GM19238 (cell line): ENCODE data around the gene PPP6R3.

Experiments
- DNase-seq: peaks from one replicate; pipeline ENCODE4 v3.0.0; 2011; ENCODE audit warnings: low spot score; ENCODE audit not compliant: insufficient read length

Gene PPP6R3, protein sequence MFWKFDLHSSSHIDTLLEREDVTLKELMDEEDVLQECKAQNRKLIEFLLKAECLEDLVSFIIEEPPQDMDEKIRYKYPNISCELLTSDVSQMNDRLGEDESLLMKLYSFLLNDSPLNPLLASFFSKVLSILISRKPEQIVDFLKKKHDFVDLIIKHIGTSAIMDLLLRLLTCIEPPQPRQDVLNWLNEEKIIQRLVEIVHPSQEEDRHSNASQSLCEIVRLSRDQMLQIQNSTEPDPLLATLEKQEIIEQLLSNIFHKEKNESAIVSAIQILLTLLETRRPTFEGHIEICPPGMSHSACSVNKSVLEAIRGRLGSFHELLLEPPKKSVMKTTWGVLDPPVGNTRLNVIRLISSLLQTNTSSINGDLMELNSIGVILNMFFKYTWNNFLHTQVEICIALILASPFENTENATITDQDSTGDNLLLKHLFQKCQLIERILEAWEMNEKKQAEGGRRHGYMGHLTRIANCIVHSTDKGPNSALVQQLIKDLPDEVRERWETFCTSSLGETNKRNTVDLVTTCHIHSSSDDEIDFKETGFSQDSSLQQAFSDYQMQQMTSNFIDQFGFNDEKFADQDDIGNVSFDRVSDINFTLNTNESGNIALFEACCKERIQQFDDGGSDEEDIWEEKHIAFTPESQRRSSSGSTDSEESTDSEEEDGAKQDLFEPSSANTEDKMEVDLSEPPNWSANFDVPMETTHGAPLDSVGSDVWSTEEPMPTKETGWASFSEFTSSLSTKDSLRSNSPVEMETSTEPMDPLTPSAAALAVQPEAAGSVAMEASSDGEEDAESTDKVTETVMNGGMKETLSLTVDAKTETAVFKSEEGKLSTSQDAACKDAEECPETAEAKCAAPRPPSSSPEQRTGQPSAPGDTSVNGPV

DNA sequence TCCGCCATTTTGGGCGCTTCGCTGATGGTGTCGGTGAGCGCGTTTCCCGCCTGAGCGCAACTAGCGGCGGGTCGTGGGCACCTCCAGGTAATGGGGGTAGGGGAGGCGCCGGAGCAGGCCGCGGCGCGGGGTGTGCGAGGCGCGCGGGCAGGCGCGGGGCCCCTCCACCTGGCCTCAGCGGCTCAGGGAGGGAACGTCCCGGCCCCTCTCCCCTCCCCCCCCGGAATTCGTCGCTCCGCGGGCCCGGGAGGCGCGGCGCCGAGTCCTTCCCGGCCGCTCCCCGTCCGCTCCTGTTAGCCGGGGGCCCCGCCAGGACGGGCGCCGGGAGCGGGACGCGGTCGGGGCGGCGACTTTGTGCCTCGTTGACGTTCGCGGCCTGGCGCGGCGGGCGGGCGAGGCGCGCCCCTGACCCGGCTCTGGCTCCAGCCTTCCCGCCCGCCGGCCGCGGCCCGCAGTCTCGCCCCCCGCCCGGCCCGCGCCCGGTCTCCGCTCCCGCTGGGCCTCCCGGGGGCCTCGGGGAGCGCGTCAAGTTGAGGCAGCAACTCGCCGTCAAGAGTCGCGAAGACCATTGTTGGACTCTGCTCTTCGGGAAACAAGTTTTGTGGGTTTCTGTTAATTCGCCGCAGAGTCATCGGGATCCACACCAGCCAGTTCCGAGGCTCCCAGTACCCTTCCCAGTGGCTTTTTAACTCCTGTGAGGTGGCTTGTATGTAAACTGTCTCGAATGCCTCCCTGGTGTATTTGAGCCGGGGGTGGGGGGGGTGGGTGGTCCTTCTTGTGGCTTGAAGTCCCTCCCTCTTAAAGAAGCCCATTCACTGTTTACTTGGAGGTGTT is at the start of gene PPP6R3:
Gene PPP6R3, plus strand, starts transcription at position 12 of the 834 bp plus-strand sequence. CDS start 76,913 bp downstream, outside the sequence.
- DNase-seq: no peak

DNA sequence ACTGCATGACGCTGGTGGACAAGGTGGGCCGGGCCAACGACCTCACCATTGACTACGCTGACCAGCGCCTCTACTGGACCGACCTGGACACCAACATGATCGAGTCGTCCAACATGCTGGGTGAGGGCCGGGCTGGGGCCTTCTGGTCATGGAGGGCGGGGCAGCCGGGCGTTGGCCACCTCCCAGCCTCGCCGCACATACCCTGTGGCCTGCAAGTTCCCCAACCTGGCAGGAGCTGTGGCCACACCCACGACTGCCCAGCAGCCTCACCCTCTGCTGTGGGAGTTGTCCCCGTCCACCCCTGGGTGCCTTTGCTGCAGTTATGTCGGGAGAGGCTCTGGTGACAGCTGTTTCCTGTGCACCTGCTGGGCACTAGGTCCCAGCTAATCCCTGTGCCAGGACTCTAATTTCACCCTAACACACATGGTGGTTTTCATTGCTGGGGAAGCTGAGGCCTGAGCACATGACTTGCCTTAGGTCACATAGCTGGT is 49.0 kb upstream of the PPP6R3 start:
- DNase-seq: no peak

DNA sequence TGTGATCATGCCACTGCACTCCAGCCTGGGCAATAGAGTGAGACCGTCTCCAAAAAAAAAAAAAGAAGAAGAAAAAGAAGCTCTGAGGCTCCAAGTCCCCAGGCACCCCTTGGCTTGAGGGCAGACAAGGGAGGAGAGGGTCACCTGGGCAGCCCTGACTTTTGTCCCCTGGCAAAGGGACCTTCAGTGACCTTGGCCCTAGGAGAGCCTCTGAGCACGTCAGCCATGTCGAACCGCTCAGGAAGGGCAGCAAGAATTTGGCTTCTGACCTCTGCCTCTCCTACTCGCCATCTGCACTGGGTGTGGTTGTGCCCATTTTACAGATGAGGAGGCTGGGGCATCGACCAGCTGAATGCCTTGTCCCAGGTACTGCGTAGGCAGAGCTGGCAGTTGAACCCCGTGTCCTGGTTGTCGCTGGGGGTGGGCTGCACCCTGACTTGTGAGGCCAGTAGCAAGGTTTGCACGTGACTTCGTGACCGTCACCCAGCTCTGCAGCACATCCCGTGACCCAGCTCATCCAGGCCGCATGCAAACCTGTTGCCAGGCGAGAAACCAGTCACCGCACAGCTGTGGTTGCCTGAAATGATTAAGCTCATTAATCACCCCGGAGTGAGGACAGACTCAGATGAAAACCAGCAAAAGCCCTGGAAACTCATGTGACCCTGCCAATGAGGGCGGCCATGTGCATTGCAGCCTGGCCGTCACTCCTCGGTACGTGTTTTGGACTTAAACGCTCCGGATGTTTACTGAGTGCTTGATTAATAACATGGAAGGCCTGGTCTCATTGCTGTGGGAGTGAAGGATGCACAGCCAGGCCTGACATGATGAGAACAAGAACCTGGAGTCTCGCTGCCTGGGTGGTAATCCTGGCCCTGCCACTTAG is 47.7 kb upstream of the PPP6R3 start:
- DNase-seq: no peak

DNA sequence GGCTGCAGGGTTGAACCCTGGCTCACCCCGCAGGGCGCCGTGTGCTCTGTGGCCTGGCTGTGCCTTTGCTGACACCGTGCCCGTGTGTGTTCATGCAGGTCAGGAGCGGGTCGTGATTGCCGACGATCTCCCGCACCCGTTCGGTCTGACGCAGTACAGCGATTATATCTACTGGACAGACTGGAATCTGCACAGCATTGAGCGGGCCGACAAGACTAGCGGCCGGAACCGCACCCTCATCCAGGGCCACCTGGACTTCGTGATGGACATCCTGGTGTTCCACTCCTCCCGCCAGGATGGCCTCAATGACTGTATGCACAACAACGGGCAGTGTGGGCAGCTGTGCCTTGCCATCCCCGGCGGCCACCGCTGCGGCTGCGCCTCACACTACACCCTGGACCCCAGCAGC is 47.0 kb upstream of the PPP6R3 start:
- DNase-seq: no peak

DNA sequence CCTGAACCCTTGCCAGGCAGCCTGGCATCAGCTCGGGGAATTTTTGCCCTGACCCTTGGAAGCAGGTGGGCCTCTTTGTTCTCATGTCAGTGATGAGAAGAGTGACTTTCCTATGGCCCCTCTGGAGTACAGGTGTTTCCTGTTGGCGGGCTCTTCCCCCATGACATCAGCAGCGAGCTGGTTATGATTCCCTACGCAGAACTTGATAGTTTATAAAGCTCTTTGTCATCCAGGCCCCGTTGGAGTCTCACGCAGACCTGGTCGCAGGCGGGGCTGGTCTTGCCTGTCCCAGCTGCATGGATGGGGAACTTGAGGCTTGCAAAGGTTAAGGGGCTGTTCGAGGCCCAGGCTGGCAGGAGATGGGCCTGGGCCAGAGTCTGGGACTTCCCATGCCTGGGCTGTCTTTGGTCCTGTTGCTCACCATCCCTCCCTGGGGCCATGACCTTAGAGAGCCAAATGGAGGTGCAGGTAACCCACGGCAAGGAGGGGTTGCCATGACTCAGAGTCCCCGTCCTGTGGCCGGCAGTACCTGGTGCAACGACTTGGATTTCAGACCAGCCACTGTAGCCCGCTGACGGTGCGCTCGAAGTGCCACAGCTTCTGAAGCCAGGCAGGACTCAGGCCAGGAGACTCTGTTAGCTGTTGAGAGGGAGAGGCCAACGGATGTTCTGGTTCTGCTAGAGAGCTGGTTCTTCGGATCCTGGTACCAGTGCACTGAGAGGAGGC is 45.9 kb upstream of the PPP6R3 start:
- no peak for DNase-seq

DNA sequence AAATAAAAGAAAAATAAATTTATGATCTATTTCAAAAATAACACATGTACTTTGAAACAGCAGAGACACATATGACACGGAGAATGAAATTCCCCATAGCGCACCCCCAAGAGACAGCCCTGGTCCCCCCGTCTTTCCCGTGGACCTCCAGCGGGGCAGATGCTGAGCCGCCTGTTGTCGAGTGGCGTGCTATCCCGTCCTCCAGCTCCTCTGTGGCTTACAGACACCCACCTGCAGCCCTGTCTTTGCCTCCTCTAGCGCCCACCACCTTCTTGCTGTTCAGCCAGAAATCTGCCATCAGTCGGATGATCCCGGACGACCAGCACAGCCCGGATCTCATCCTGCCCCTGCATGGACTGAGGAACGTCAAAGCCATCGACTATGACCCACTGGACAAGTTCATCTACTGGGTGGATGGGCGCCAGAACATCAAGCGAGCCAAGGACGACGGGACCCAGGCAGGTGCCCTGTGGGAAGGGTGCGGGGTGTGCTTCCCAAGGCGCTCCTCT is 44.4 kb upstream of the PPP6R3 start:
- no peak for DNase-seq

DNA sequence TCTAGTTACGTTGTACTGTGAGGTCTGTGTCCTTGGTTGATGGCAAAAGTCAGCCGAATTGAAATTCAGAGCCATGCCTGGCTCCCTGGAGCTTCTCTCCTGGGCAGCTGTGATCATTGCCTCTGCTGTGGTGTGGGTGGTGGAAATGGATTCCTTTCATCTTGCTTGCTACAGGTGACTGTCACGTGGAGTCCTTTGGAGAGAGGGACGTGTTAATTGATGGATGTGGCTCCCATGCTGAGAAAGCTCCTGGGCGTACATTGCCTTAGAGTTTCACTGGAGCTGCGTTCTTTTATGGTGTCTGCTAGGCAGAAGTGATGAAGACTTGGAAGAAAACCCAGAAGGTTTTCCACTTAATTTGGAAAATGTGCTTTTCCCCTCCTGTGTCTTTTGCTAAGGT is 41.9 kb upstream of the PPP6R3 start:
- DNase-seq: no peak

DNA sequence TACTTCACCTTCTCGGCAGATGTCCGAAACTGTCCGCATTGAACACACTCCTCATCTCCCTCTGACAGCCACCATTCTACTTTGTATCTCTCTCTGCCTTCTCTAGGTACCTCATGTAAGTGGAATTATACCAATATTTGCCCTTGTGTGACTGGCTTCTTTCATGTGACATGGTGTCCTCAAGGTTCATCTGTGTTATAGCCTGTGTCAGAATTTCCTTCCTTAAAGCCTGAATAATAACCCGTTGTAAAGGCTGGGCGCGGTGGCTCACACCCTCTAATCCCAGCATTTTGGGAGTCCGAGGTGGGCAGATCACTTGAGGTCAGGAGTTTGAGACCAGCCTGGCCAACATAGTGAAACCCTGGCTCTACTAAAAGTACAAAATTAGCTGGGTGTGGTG is 40.4 kb upstream of the PPP6R3 start:
- DNase-seq: no peak

DNA sequence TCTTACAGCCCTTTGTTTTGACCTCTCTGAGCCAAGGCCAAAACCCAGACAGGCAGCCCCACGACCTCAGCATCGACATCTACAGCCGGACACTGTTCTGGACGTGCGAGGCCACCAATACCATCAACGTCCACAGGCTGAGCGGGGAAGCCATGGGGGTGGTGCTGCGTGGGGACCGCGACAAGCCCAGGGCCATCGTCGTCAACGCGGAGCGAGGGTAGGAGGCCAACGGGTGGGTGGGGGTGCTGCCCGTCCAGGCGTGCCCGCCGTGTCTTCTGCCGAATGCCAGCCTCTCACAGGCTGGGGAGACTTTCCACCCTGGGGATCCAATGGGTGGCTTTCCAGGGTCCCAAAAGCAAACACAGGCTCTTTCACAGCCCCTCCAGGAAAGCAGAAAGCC is 37.1 kb upstream of the PPP6R3 start:
- DNase-seq: no peak

DNA sequence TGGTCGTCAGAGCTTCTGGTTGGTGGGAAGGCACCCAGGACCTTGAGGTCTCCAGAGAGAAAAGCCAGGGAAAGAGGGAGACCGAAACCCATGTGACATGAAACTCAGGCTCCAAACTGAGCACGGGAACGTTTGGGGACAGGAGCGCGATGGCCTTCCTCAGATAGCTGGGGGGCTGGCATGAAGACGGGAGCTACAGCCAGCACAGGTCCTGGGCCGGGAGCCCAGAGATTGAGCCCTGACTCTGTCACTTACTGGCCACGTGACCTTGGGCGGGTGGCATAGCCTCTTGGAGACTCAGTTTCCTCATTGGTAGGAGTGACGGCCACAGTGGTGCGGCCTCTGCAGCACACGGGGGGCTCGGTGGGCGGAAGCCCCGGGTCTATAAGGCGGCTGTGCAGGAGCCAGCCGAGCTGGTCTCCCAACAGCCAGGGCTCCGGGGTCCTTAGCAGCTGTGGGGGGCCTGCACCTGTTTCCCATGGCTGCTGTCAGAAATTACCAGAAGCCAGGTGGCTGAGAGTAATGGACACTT is 36.4 kb upstream of the PPP6R3 start:
- DNase-seq: no peak

DNA sequence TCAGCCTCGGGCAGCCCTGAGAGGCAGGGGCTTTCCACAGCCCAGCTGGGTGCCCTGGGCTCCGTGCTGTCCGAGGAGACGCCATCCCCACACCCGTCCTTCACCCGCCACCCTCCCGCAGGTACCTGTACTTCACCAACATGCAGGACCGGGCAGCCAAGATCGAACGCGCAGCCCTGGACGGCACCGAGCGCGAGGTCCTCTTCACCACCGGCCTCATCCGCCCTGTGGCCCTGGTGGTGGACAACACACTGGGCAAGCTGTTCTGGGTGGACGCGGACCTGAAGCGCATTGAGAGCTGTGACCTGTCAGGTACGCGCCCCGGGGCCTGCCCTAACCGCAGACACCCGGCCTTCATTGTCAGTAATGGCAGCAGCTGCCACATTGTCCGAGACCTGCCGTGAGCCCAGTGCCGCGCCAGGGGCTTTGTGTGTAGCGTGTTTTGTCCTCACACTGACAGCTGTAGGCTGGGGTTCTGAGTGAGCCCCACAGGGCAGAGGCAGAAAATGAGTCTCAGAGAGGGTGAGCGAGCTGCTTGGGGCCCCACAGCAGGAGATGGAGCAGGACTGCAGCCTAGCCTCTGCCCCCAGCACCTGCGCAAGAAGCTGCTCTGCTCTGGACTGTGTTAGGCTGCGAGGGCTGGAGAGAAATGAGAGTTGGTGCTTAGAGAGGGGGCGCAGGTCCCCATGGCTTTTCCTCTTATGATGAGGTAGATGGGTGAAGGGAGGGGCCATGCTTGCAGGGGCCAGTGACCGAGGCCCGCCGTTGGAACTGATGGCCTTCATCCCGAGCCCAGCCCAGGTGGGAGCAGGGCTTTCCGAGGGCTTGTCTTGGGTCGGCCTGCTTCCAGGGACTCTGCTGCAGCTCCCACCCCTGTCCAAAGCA is 35.3 kb upstream of the PPP6R3 start:
- no peak for DNase-seq

DNA sequence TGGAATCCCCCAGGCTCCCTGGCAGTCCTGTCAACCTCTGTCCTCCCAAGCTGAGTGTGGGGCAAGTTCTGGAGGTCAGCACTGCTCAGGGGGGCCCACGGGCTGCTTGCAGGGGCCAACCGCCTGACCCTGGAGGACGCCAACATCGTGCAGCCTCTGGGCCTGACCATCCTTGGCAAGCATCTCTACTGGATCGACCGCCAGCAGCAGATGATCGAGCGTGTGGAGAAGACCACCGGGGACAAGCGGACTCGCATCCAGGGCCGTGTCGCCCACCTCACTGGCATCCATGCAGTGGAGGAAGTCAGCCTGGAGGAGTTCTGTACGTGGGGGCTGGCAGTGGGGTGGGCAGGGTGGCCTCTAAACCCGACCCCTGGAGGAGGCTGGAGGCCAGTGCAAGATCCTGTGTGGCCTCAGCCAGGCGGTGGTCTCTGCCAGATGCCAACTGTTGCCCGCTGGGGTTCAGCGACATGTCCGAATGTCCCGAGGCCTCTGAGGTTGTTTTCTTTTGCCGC is 34.6 kb upstream of the PPP6R3 start:
- no peak for DNase-seq

DNA sequence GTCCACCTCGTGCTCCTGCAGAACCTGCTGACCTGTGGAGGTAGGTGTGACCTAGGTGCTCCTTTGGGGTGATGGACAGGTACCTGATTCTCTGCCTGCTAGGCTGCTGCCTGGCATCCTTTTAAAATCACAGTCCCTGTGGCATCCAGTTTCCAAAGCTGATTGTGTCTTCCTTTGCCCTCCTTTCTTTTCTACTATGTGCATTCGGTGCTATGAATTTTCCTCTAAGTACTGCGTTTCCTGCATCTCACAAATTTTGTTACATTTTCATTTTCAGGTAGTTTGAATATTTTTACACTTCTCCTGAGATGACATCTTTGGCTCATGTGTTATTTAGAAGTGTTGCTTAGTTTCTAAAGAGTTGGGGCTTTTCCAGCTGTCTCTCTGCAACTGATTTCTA is 30.9 kb upstream of the PPP6R3 start:
- DNase-seq: no peak

DNA sequence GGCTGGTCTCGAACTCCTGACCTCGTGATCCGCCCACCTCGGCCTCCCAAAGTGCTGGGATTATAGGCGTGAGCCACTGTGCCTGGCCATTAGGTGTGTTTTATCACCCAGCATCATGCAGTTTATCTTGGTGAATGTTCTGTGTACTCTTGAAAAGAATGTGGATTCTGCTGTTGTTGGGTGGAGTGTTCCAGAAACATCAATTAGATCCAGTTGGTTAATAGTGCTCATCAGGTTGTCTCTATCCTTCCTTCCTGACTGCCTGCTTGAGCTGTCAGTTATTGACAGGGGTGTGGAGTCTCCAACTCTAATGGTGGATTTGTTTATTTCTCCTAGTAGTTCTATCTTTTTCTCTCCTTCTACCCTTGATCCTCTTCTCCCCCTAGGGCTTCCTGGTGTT is 30.2 kb upstream of the PPP6R3 start:
- DNase-seq: no peak

DNA sequence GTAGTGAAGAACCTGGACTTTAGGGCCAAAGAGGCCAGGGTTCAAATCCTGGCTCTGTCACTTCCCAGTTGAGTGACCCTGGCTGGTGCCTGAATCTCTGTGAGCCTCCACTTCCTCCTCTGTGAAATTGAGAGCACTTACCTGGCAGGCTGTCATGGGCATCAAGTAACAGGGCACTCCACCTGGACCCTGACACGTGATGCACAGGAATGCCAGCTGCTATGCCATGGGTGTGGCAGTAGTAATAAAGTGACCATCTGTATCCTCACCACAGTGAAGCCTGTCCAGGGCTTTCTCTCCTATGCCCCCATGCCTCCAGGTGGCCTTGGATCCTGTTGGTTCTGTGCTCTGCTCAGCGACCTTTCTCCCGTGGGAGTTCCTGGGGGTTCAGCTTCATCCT is 29.8 kb upstream of the PPP6R3 start:
- no peak for DNase-seq

DNA sequence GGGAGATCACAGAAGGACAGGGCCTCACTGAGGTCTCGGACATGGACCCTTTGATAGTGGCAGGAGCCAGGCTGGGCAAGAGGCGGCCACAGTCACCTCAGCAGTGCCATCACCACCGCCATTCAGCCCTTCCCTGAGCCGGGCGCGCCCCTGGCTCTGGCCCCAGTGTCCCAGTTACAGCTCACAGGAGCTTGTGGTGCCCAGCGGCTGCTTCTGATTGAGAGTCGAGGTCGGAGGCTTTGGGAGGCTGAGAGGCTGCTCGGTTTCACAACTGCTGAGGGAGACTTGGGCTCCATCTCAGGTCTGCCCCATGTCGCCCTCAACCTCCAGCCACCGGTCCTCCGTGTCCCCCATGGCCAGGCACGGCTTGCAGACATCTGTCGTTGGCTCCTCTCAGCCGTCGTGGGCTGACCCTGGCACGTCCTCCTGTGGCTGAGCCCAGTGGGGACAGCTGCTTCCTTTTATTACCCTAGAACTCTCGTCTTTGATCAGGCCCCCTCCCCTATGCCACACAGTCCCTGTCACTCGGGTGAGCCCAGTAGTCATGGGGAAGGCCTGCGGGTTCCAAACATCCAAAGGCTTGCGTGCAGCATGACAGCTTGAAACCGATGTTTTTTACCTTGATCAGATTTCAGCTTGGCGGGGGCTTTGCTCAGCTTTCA is 28.4 kb upstream of the PPP6R3 start:
- DNase-seq: no peak

DNA sequence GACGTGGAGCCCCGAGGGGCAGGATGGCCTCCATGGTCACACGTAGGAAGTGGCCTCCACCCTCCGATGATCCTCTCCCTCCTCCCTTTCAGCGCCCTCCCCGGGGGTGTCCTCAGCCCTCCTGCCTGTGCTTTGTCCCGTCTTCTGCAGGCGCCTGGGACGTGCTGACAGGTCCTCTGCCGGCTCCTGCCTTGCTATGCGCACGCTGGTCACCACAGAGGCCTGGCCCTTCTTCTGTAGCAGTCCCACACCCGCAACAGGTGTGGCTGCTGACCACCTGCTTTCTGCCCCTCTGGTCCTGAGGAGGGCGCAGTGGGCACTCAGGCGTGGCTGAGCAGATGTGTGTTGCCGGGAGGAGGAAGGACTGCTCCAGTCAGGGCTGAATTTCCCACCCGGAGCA is 27.7 kb upstream of the PPP6R3 start:
- no peak for DNase-seq

DNA sequence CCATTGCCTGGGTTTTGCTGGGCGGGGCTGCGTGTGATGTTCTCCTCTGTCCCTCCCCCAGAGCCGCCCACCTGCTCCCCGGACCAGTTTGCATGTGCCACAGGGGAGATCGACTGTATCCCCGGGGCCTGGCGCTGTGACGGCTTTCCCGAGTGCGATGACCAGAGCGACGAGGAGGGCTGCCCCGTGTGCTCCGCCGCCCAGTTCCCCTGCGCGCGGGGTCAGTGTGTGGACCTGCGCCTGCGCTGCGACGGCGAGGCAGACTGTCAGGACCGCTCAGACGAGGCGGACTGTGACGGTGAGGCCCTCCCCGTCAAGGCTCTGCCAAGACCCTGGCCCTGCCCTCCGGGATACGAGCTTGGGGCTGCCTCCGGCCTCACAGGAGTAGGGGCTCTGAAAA is 27.0 kb upstream of the PPP6R3 start:
- DNase-seq: no peak
